Liver (tissue), 9 donors: Measurements from ENCODE around the gene KLHL40. TPM values are rescaled to one million over a fixed set of nuclear protein-coding genes. Genes with fewer than 3 reads are reported as not detected.

Experiments
- DNase-seq: peaks from one replicate; pipeline ENCODE4 v3.0.0-alpha.2; 2017; ENCODE audit warnings: low spot score
- H3K27ac ChIP-seq, 2 donors: one replicate each; pipeline ENCODE4 v1.7.0; 2013; ENCODE audit warnings: inconsistent platforms in 2 of 2, low read length in 2 of 2, control low read depth in 1 of 2, low read depth in 1 of 2, mild to moderate bottlenecking in 1 of 2
- H3K27me3 ChIP-seq, 4 donors: one replicate each; pipeline versions ENCODE4 v1.6.1 to v1.7.0; 2013; ENCODE audit warnings: low read length in 3 of 4, inconsistent platforms in 1 of 4, mild to moderate bottlenecking in 1 of 4, moderate library complexity in 1 of 4; ENCODE audit not compliant: control insufficient read depth in 4 of 4, insufficient read depth in 4 of 4
- H3K36me3 ChIP-seq, 4 donors: one replicate each; pipeline versions ENCODE4 v1.6.1 to v1.7.0; 2013; ENCODE audit warnings: low read length in 3 of 4, mild to moderate bottlenecking in 3 of 4, low read depth in 1 of 4, moderate library complexity in 1 of 4; ENCODE audit not compliant: control insufficient read depth in 4 of 4, insufficient read depth in 3 of 4
- H3K4me1 ChIP-seq, 4 donors: one replicate each; pipeline versions ENCODE4 v1.6.1 to v1.7.0; 2013; ENCODE audit warnings: low read length in 3 of 4, mild to moderate bottlenecking in 3 of 4, moderate library complexity in 1 of 4; ENCODE audit not compliant: control insufficient read depth in 4 of 4, insufficient read depth in 4 of 4
- H3K4me3 ChIP-seq, 3 donors: one replicate each; pipeline versions ENCODE4 v1.6.1 to v1.7.0; 2013; ENCODE audit warnings: low read length in 3 of 3, control low read depth in 1 of 3, low read depth in 1 of 3, mild to moderate bottlenecking in 1 of 3
- H3K9ac ChIP-seq, 2 donors: one replicate each; pipeline ENCODE4 v1.7.0; 2013; ENCODE audit warnings: low read length in 2 of 2, mild to moderate bottlenecking in 2 of 2, moderate library complexity in 2 of 2, control low read depth in 1 of 2, low read depth in 1 of 2
- H3K9me3 ChIP-seq, 4 donors: one replicate each; pipeline versions ENCODE4 v1.6.1 to v1.7.0; 2013; ENCODE audit warnings: low read length in 3 of 4; ENCODE audit not compliant: control insufficient read depth in 4 of 4
- ATF3 ChIP-seq: IDR thresholded peaks from 2 replicates; pipeline ENCODE4 v1.6.1; 2016; ENCODE audit warnings: antibody characterized with exemption
- EGR1 ChIP-seq, 2 donors: IDR thresholded peaks; 2 replicates each; pipeline ENCODE4 v1.6.1; 2016 to 2018; ENCODE audit warnings: antibody characterized with exemption in 2 of 2, low read depth in 2 of 2
- FOXA2 ChIP-seq: IDR thresholded peaks from 2 replicates; pipeline ENCODE4 v1.6.1; 2016; ENCODE audit warnings: antibody characterized with exemption
- HNF4A ChIP-seq, 2 donors: conservative IDR thresholded peaks; 2 replicates each; pipeline ENCODE4 v1.6.1; 2016; ENCODE audit warnings: antibody characterized with exemption in 2 of 2, mild to moderate bottlenecking in 2 of 2
- HNF4G ChIP-seq: IDR thresholded peaks from 2 replicates; pipeline ENCODE4 v1.6.1; 2016; ENCODE audit warnings: antibody characterized with exemption
- JUND ChIP-seq, 2 donors: IDR thresholded peaks; 2 replicates each; pipeline ENCODE4 v1.6.1; 2016; ENCODE audit warnings: antibody characterized with exemption in 2 of 2
- NR2F2 ChIP-seq: IDR thresholded peaks from 2 replicates; pipeline ENCODE4 v1.6.1; 2016; ENCODE audit warnings: antibody characterized with exemption
- RXRA ChIP-seq, 2 donors: IDR thresholded peaks; 2 replicates each; pipeline ENCODE4 v1.6.1; 2017 to 2018; ENCODE audit warnings: antibody characterized with exemption in 2 of 2, mild to moderate bottlenecking in 1 of 2
- TAF1 ChIP-seq: conservative IDR thresholded peaks from 2 replicates; pipeline ENCODE4 v1.6.1; 2016; ENCODE audit warnings: antibody characterized with exemption, mild to moderate bottlenecking
- YY1 ChIP-seq: IDR thresholded peaks from 2 replicates; pipeline ENCODE4 v1.6.1; 2016; ENCODE audit warnings: antibody characterized with exemption, mild to moderate bottlenecking
- ZBTB33 ChIP-seq: IDR thresholded peaks from 2 replicates; pipeline ENCODE4 v1.6.1; 2016; ENCODE audit warnings: antibody characterized with exemption
- WGBS: extraction: QIAGEN DNeasy Blood & Tissue Kit; methylation state at CpG from one replicate; pipeline ENCODE4 v1.1.7; 2013; 5-methylcytosine and 5-hydroxymethylcytosine counted together
- polyA plus RNA-seq, 2 donors: library from polyadenylated mRNA; stranded (reverse) in 1 of 2; unstranded in 1 of 2; fragments of 200-250 nt in 1 of 2; fragments of >200 nt in 1 of 2; fragmentation: Nextera tagmentation in 1 of 2; extraction: Ambion mirVana in 1 of 2; gene quantifications; one replicate each; pipeline versions ENCODE4 v1.2.1 to v1.2.3, GENCODE V29; 2013 to 2015
- total RNA-seq, 2 donors: library from RNA; depleted of rRNA; stranded (reverse); fragments of >200 nt; gene quantifications; one replicate each; pipeline ENCODE4 v1.2.3, GENCODE V29; 2014
- TF ChIP-seq, protein P1 (sequence below): IDR thresholded peaks from 2 replicates; pipeline ENCODE4 v1.6.1; 2016; ENCODE audit warnings: antibody characterized with exemption, mild to moderate bottlenecking
- TF ChIP-seq, protein P2 (sequence below): fragments of 150-350 bp; IDR thresholded peaks from 2 replicates; pipeline ENCODE4 v1.5.1; 2017; ENCODE audit warnings: improper control_type of control experiment, low read depth, low read length; ENCODE audit not compliant: missing input control
- TF ChIP-seq, protein P3 (sequence below): IDR thresholded peaks from 2 replicates; pipeline ENCODE4 v1.6.1; 2016; ENCODE audit warnings: antibody characterized with exemption
- donor health status: healthy.
- donor health status: healthy.
- donor health status: healthy.
- donor health status: healthy.
- donor health status: healthy.

KLHL40 gene
- total and polyA plus RNA-seq, 4 donors: not detected

DNA sequence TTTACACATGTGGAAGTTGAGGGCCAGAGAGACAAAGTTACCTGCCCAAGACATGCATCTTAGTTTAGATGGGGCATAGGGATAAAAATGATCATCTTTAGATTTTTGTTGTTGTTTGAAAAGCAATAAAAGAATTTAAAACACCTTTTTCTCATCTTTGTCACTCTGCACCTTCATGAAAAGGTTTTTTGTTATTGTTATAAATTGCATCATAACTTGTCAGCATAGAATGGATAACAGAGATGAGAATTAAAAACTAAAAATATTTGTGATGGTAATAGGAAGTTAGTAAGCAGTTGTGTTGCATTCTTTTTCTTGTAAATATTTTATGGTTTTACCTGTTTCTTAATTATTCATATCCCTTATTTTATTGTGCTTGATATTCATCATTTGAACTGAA is 45.2 kb upstream of the KLHL40 start:
- peaks cover 22 to 85% (median 77%) of the 10 kb centered on the region in 4 donors for H3K36me3 ChIP-seq
- no peak for DNase-seq
- no peak for TF ChIP-seq HNF4A (conservative IDR thresholded peaks at IDR 0.05)
- TF ChIP-seq JUND (IDR thresholded peaks at IDR 0.05): no peak
- TF ChIP-seq ZBTB33: no peak
- no peaks in the 10 kb centered on the region for H3K27me3 ChIP-seq
- no peak overlapping the region for H3K9ac ChIP-seq
- H3K4me1 ChIP-seq: no peaks in the 10 kb centered on the region
- no peak overlapping the region for H3K4me3 ChIP-seq
- H3K9me3 ChIP-seq: no peaks in the 10 kb centered on the region
- H3K27ac ChIP-seq: no peak overlapping the region

DNA sequence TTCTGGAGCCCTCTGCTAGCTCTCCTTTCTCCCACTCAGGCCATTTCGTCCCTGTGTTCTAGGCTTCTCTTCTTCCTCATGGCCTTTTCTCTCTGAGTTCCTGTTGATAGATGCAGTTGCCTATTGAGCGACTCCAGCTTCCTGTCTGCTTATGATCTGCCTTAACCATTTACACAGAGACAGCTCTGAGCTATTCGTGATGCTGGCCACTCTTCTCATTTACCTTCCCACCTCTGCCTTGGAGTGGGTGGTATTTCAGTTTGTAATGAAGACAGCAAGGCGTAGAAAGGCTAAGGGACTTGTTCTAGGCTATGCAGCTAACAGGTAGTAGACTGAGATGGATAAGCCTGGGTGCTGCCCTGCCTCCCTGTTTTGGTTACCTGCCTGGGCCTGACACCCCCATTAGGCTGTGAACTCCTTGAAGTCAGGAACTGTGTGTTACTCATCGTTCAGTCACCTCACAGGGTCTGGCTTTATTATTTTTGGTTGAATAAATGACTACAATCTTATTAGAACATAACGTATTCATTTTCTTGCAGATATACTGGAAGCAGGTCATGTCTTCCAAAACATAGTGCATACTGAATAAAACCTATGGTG is 44.5 kb upstream of the KLHL40 start:
- H3K36me3 ChIP-seq: peaks cover 22 to 86% (median 75%) of the 10 kb centered on the region in 4 donors
- no peak overlapping the region for H3K27ac ChIP-seq
- DNase-seq: no peak
- no peaks in the 10 kb centered on the region for H3K27me3 ChIP-seq
- H3K4me3 ChIP-seq: no peak overlapping the region
- H3K9ac ChIP-seq: no peak overlapping the region
- no peaks in the 10 kb centered on the region for H3K4me1 ChIP-seq
- TF ChIP-seq, protein P1, sequence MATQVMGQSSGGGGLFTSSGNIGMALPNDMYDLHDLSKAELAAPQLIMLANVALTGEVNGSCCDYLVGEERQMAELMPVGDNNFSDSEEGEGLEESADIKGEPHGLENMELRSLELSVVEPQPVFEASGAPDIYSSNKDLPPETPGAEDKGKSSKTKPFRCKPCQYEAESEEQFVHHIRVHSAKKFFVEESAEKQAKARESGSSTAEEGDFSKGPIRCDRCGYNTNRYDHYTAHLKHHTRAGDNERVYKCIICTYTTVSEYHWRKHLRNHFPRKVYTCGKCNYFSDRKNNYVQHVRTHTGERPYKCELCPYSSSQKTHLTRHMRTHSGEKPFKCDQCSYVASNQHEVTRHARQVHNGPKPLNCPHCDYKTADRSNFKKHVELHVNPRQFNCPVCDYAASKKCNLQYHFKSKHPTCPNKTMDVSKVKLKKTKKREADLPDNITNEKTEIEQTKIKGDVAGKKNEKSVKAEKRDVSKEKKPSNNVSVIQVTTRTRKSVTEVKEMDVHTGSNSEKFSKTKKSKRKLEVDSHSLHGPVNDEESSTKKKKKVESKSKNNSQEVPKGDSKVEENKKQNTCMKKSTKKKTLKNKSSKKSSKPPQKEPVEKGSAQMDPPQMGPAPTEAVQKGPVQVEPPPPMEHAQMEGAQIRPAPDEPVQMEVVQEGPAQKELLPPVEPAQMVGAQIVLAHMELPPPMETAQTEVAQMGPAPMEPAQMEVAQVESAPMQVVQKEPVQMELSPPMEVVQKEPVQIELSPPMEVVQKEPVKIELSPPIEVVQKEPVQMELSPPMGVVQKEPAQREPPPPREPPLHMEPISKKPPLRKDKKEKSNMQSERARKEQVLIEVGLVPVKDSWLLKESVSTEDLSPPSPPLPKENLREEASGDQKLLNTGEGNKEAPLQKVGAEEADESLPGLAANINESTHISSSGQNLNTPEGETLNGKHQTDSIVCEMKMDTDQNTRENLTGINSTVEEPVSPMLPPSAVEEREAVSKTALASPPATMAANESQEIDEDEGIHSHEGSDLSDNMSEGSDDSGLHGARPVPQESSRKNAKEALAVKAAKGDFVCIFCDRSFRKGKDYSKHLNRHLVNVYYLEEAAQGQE: no peak
- TF ChIP-seq, protein P2, sequence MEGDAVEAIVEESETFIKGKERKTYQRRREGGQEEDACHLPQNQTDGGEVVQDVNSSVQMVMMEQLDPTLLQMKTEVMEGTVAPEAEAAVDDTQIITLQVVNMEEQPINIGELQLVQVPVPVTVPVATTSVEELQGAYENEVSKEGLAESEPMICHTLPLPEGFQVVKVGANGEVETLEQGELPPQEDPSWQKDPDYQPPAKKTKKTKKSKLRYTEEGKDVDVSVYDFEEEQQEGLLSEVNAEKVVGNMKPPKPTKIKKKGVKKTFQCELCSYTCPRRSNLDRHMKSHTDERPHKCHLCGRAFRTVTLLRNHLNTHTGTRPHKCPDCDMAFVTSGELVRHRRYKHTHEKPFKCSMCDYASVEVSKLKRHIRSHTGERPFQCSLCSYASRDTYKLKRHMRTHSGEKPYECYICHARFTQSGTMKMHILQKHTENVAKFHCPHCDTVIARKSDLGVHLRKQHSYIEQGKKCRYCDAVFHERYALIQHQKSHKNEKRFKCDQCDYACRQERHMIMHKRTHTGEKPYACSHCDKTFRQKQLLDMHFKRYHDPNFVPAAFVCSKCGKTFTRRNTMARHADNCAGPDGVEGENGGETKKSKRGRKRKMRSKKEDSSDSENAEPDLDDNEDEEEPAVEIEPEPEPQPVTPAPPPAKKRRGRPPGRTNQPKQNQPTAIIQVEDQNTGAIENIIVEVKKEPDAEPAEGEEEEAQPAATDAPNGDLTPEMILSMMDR: no peak
- TF ChIP-seq ATF3: no peak
- TF ChIP-seq RXRA (IDR thresholded peaks at IDR 0.05): no peak
- no peak for TF ChIP-seq YY1
- no peak for TF ChIP-seq NR2F2
- no peak for TF ChIP-seq TAF1
- TF ChIP-seq, protein P3, sequence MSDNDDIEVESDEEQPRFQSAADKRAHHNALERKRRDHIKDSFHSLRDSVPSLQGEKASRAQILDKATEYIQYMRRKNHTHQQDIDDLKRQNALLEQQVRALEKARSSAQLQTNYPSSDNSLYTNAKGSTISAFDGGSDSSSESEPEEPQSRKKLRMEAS: no peak
- TF ChIP-seq JUND (IDR thresholded peaks at IDR 0.05): no peak
- TF ChIP-seq ZBTB33: no peak
- no peak for TF ChIP-seq FOXA2
- no peak for TF ChIP-seq EGR1 (IDR thresholded peaks at IDR 0.05; ENCODE audit: low read depth in 2 of 2)
- no peak for TF ChIP-seq HNF4A (conservative IDR thresholded peaks at IDR 0.05)
- no peak for TF ChIP-seq HNF4G
- H3K9me3 ChIP-seq: no peaks in the 10 kb centered on the region
- 87% methylated on average over 6 of the region's 6 CpGs for WGBS
